ENCODE results near the gene KRIT1. TPM values are rescaled to one million over a fixed set of nuclear protein-coding genes. Genes with fewer than 3 reads are reported as not detected.
"Not testable (repeated sequence)": the region's sequence is repeated elsewhere in the genome, so short reads cannot be mapped to it uniquely, and the experiment has no call there.

KRIT1 gene
- polyA plus RNA-seq, 1 of the 3 experiments (the other 2 are of a cell fraction): 38.5 TPM

DNA sequence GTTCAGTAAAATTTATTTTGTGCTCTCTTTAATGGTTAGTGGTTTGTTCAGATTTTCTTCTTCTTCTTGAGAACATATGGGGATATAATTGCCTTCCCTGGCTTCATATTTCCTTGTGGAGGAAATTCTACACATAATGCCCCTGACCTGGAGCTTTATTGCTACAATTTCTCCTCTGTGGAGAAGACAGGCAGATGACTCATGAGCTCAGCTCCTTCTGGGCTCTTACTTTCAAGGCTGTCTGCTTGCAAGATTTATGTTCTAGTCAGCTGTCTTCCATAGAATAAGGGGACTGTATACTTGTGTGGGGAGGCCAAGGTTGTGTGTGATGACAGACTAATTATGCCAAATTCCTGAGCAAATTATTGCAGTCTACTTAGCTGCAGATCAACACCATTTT lies 68.4 kb downstream of the KRIT1 start:
- peak; percentile 19; the same call in 1 of the 2 replicates for TF ChIP-seq TCF12 (IDR thresholded peaks at IDR 0.05)
- TF ChIP-seq, protein P1, sequence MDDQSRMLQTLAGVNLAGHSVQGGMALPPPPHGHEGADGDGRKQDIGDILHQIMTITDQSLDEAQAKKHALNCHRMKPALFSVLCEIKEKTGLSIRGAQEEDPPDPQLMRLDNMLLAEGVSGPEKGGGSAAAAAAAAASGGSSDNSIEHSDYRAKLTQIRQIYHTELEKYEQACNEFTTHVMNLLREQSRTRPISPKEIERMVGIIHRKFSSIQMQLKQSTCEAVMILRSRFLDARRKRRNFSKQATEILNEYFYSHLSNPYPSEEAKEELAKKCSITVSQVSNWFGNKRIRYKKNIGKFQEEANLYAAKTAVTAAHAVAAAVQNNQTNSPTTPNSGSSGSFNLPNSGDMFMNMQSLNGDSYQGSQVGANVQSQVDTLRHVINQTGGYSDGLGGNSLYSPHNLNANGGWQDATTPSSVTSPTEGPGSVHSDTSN (IDR thresholded peaks at IDR 0.05): peak; percentile 80
- no peak for TF ChIP-seq CHD2 (IDR thresholded peaks at IDR 0.05; ENCODE audit: low read length, partially characterized antibody)
- peak; percentile 35 for TF ChIP-seq JUND (IDR thresholded peaks at IDR 0.05)
- peak; percentile 63 for TF ChIP-seq FOSL2 (IDR thresholded peaks at IDR 0.05; ENCODE audit: borderline replicate concordance, low read depth)
- H3K36me3 ChIP-seq (replicated peaks in 1 of 2; ENCODE audit: control insufficient read depth in 1 of 2, insufficient read depth in 2 of 2, low read length in 1 of 2): no peaks in the 10 kb centered on the region
- no peak overlapping the region for H3K27ac ChIP-seq (ENCODE audit: low read depth in 2 of 2, low read length in 1 of 2)
- no peak overlapping the region for H3K4me3 ChIP-seq (ENCODE audit: low read depth in 2 of 2, low read length in 1 of 2)
- H3K4me2 ChIP-seq: no peak overlapping the region
- H3K9me3 ChIP-seq: peaks cover 4% of the 10 kb centered on the region; the same call in 1 of the 2 replicates
- H2AFZ ChIP-seq (ENCODE audit: low read depth): no peak overlapping the region
- POLR2A ChIA-PET: no interaction called here
- CTCF ChIA-PET: interaction anchor here (0.7 to 2.4 kb wide), 10 partner anchors 11 to 306 kb away, joined by 3 to 13 read pairs (median 5); partner anchors contain the start of genes CYP51A1 and GATAD1
- peaks cover 0 to 4% of the 10 kb centered on the region in 2 experiments; a peak in 1 of 4 replicates for H3K4me1 ChIP-seq (ENCODE audit: control insufficient read depth in 1 of 2, insufficient read depth in 2 of 2, low read depth in 1 of 2, low read length in 1 of 2)
- no peaks in the 10 kb centered on the region for H3K9me2 ChIP-seq
- no peak overlapping the region for H3K9ac ChIP-seq
- no peaks in the 10 kb centered on the region for H3K27me3 ChIP-seq (ENCODE audit: insufficient read depth)
- H4K20me1 ChIP-seq (ENCODE audit: insufficient read depth): no peaks in the 10 kb centered on the region
- DNase-seq: no peak
- no peaks in the 10 kb centered on the region for H3K79me2 ChIP-seq (ENCODE audit: insufficient read depth)
- peaks cover 20% of the 10 kb centered on the region for H3F3A ChIP-seq (replicated peaks; ENCODE audit: insufficient read depth)

DNA sequence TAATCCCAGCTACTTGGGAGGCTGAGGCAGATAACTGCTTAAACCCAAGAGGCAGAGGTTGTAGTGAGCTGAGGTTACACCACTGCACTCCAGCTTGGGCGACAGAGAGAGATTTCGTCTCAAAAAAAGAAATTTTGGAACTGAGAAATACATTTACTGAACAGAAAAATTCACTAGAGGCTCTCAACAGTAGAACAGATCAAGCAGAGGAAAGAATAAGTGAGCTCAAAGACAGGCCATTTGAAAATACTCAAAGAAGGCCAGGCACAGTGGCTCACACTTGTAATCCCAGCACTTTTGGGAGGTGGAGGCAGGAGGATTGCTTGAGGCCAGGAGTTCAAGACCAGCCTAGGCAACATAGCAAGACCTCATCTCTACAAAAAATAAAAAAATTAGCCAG lies 76.2 kb downstream of the KRIT1 start:
- H3K9ac ChIP-seq; H3F3A ChIP-seq (replicated peaks; ENCODE audit: insufficient read depth); H3K36me3 ChIP-seq (replicated peaks in 1 of 2; ENCODE audit: control insufficient read depth in 1 of 2, insufficient read depth in 2 of 2, low read length in 1 of 2); H3K4me2 ChIP-seq; H4K20me1 ChIP-seq (ENCODE audit: insufficient read depth); H3K27me3 ChIP-seq (ENCODE audit: insufficient read depth); H3K27ac ChIP-seq (ENCODE audit: low read depth in 2 of 2, low read length in 1 of 2); H3K79me2 ChIP-seq (ENCODE audit: insufficient read depth); POLR2A ChIA-PET; H2AFZ ChIP-seq (ENCODE audit: low read depth); H3K4me3 ChIP-seq (ENCODE audit: low read depth in 2 of 2, low read length in 1 of 2); H3K9me2 ChIP-seq; DNase-seq; H3K9me3 ChIP-seq; H3K4me1 ChIP-seq (ENCODE audit: control insufficient read depth in 1 of 2, insufficient read depth in 2 of 2, low read depth in 1 of 2, low read length in 1 of 2): not testable (repeated sequence)
- CTCF ChIA-PET: interaction anchor here (1.3 kb wide), 1 partner anchor 10 kb away, joined by 4 read pairs; no protein-coding TSS in a partner anchor
- 51% methylated on average over 2 of the region's 2 CpGs for WGBS (ENCODE audit: low lambda C conversion rate)

- Histone ChIP-seq H3K27me3 (ENCODE audit: insufficient read depth) (no peaks in the 10 kb centered on the region), H3K36me3 (replicated peaks in 1 of 2; ENCODE audit: control insufficient read depth in 1 of 2, insufficient read depth in 2 of 2, low read length in 1 of 2) (no peaks in the 10 kb centered on the region), H3K9ac (no peak overlapping the region), H3K4me3 (ENCODE audit: low read depth in 2 of 2, low read length in 1 of 2) (no peak overlapping the region), H4K20me1 (ENCODE audit: insufficient read depth) (no peaks in the 10 kb centered on the region), H3K4me2 (no peak overlapping the region), H3K79me2 (ENCODE audit: insufficient read depth) (no peaks in the 10 kb centered on the region), H3K4me1 (ENCODE audit: control insufficient read depth in 1 of 2, insufficient read depth in 2 of 2, low read depth in 1 of 2, low read length in 1 of 2) (no peaks in the 10 kb centered on the region; a peak in 1 of 4 replicates), H3F3A (replicated peaks; ENCODE audit: insufficient read depth) (peaks cover 5% of the 10 kb centered on the region), H3K9me2 (no peaks in the 10 kb centered on the region), H3K27ac (ENCODE audit: low read depth in 2 of 2, low read length in 1 of 2) (no peak overlapping the region), H3K9me3 (no peaks in the 10 kb centered on the region), H2AFZ (ENCODE audit: low read depth) (no peak overlapping the region)
- ChIA-PET POLR2A (interaction anchor here (1.6 kb wide), 1 partner anchor 26 kb away, joined by 4 read pairs; no protein-coding TSS in a partner anchor), CTCF (interaction anchor here (1.2 to 2.8 kb wide), 4 partner anchors 16 to 300 kb away, joined by 3 to 11 read pairs (median 6); partner anchors contain the start of gene LRRD1)
- 75% methylated on average over 1 of the region's 1 CpG for WGBS (ENCODE audit: low lambda C conversion rate)
- DNase-seq: no peak
- TF ChIP-seq FOXJ3 (CRISPR knock-in tag; IDR thresholded peaks at IDR 0.05) (no peak), RXRA (IDR thresholded peaks at IDR 0.05; ENCODE audit: borderline replicate concordance, low read depth) (no peak), MEF2A (IDR thresholded peaks at IDR 0.05; ENCODE audit: borderline replicate concordance, low read depth) (no peak), NFIC (IDR thresholded peaks at IDR 0.05; ENCODE audit: borderline replicate concordance) (no peak), RCOR1 (IDR thresholded peaks at IDR 0.05; ENCODE audit: low read length) (no peak), MXI1 (IDR thresholded peaks at IDR 0.05; ENCODE audit: low read depth, low read length) (no peak), POLR2AphosphoS5 (IDR thresholded peaks at IDR 0.05; ENCODE audit: low read depth, low read length) (no peak), SIN3A (IDR thresholded peaks at IDR 0.05; ENCODE audit: borderline replicate concordance, low read depth, low read length) (no peak), EZH2phosphoT487 (IDR thresholded peaks at IDR 0.05; ENCODE audit: borderline replicate concordance, low read depth) (no peak), RAD21 (IDR thresholded peaks at IDR 0.05; ENCODE audit: low read length) (no peak), RFX5 (IDR thresholded peaks at IDR 0.05; ENCODE audit: low read length) (no peak), SMC3 (IDR thresholded peaks at IDR 0.05; ENCODE audit: low read depth, low read length) (no peak)
- TF ChIP-seq, protein P2, sequence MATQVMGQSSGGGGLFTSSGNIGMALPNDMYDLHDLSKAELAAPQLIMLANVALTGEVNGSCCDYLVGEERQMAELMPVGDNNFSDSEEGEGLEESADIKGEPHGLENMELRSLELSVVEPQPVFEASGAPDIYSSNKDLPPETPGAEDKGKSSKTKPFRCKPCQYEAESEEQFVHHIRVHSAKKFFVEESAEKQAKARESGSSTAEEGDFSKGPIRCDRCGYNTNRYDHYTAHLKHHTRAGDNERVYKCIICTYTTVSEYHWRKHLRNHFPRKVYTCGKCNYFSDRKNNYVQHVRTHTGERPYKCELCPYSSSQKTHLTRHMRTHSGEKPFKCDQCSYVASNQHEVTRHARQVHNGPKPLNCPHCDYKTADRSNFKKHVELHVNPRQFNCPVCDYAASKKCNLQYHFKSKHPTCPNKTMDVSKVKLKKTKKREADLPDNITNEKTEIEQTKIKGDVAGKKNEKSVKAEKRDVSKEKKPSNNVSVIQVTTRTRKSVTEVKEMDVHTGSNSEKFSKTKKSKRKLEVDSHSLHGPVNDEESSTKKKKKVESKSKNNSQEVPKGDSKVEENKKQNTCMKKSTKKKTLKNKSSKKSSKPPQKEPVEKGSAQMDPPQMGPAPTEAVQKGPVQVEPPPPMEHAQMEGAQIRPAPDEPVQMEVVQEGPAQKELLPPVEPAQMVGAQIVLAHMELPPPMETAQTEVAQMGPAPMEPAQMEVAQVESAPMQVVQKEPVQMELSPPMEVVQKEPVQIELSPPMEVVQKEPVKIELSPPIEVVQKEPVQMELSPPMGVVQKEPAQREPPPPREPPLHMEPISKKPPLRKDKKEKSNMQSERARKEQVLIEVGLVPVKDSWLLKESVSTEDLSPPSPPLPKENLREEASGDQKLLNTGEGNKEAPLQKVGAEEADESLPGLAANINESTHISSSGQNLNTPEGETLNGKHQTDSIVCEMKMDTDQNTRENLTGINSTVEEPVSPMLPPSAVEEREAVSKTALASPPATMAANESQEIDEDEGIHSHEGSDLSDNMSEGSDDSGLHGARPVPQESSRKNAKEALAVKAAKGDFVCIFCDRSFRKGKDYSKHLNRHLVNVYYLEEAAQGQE (IDR thresholded peaks at IDR 0.05; ENCODE audit: low read depth, low read length): no peak
- TF ChIP-seq, protein P3, sequence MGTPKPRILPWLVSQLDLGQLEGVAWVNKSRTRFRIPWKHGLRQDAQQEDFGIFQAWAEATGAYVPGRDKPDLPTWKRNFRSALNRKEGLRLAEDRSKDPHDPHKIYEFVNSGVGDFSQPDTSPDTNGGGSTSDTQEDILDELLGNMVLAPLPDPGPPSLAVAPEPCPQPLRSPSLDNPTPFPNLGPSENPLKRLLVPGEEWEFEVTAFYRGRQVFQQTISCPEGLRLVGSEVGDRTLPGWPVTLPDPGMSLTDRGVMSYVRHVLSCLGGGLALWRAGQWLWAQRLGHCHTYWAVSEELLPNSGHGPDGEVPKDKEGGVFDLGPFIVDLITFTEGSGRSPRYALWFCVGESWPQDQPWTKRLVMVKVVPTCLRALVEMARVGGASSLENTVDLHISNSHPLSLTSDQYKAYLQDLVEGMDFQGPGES (IDR thresholded peaks at IDR 0.05; ENCODE audit: low read depth, low read length): no peak
These were observed 84.4 kb downstream of the KRIT1 start for GRCh38 chr7:92161271-92161670.
